GM13976 (cell line): ENCODE data around the gene PHOX2A.

Source experiments
- DNase-seq: peaks from one replicate; pipeline ENCODE4 v3.0.0; 2012; ENCODE audit warnings: low spot score
- in situ Hi-C: fragments of 300-500 bp; cut with MboI; formaldehyde crosslinking; loops from one replicate; pipeline ENCODE4 v1.12.0; 2022; ENCODE audit warnings: low sequenced_read_pairs, mixed read lengths, inconsistent platforms; ENCODE audit not compliant: unreplicated experiment
- TF ChIP-seq, protein P1 (sequence below): IDR thresholded peaks from 2 replicates; pipeline ENCODE4 v1.5.1; 2012; ENCODE audit warnings: borderline replicate concordance, mild to moderate bottlenecking; ENCODE audit not compliant: insufficient read depth; ENCODE audit errors: extremely low read depth, missing control alignments, control extremely low read depth

Gene PHOX2A

DNA sequence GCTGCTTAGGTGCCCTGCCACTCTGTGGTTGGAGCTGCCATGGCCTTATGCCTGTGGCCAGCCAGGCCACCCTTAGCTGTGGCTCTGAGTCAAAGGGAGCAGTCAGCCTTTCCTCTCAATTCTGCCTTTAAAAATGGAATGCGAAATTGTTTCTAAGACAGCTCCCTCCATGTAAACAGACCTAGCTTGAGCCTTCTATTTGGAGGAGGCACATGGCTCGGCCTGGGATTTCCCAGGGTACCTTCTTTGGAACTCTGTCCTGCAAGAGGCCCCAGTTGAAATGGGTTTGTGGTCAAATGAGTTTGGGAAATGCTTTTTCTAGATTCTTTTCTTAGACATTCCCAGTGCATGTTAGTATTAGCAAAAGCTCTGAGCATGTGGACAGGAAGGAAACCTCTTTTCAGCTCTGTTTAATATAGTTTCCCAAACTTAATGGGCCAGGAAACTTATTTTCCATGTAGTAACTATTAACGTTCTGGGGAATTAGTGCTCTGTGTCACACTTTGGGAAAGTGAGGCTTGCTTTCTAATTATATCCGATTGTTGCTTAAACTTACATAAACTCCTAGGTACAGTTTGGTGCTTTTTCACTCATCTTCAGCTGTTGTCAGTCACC lies 7.8 kb downstream of the PHOX2A start:
- no peak for DNase-seq
- in situ Hi-C loops, result no loop called here
- TF ChIP-seq, protein P1, sequence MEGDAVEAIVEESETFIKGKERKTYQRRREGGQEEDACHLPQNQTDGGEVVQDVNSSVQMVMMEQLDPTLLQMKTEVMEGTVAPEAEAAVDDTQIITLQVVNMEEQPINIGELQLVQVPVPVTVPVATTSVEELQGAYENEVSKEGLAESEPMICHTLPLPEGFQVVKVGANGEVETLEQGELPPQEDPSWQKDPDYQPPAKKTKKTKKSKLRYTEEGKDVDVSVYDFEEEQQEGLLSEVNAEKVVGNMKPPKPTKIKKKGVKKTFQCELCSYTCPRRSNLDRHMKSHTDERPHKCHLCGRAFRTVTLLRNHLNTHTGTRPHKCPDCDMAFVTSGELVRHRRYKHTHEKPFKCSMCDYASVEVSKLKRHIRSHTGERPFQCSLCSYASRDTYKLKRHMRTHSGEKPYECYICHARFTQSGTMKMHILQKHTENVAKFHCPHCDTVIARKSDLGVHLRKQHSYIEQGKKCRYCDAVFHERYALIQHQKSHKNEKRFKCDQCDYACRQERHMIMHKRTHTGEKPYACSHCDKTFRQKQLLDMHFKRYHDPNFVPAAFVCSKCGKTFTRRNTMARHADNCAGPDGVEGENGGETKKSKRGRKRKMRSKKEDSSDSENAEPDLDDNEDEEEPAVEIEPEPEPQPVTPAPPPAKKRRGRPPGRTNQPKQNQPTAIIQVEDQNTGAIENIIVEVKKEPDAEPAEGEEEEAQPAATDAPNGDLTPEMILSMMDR, result no peak

GRCh38 chr11:72235351-72236057 lies 8.5 kb downstream of the PHOX2A start:
- in situ Hi-C loops, result no loop called here
- DNase-seq, result no peak
- TF ChIP-seq, protein P1, result no peak

DNA sequence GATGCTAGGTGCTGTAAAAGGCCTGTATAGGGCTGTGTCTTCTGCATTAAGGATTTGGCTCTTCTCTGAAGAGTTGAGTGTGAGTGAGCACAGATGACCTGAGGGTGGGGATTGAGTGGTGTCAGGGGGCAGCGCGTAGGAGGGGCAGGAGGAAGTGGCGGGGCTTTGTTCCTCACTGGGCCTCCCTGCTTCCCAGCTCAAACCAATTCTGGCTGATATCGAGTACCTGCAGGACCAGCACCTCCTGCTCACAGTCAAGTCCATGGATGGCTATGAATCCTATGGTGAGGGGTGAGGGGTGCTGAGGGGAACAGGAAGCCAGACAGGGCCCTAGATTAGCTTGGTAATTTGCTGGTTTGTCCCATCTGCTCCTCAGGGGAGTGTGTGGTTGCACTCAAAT lies 9.1 kb downstream of the PHOX2A start:
- in situ Hi-C loops, result no loop called here
- TF ChIP-seq, protein P1, result no peak
- DNase-seq, result no peak

DNA sequence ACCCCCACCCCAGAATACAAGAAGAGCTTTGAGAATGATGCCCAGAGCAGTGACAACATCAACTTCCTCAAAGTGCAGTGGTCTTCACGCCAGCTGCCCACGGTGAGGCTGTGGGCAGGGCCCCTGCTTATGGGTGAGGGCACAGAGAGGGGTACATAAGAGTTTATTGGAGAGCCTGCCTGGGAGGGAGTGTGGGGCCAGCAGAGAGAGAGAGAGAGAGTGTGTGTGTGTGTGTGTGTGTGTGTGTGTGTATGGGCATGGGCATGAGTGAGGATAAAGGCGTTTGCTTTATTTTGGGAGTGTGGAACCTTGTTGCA lies 9.5 kb downstream of the PHOX2A start:
- TF ChIP-seq, protein P1, result no peak
- in situ Hi-C loops, result no loop called here
- DNase-seq, result no peak

GRCh38 chr11:72233773-72234513 lies 10.0 kb downstream of the PHOX2A start:
- in situ Hi-C loops, result no loop called here
- TF ChIP-seq, protein P1, result no peak

DNA sequence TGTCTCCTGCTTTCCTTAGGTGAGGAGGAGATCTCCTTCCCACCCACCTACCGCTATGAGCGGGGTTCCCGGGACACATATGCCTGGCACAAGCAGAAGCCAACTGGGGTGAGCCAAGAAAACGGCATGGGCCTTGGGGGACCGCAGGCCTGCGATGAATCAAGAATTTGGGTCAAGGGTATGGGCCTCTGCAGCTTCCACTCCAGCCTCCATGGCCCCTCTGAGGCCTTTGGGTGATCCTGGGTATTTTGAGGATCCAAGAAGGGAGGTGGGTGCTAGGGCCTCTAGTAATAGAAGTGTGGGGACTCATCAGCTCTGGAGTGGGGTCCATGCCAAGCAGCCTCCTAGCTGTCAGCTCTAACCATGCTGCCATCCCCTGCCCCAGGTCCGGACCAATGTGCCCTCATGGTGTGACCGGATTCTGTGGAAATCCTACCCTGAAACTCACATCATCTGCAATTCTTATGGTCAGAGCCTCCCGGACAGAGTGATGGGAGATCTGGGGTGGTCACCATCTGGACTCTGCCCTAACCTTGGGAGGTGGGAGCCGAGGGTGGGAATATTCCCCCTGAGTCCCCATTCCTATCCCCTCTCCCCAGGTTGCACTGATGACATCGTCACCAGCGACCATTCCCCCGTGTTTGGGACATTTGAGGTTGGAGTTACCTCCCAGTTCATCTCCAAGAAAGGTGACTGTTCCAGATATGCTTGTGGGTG lies 10.8 kb downstream of the PHOX2A start:
- TF ChIP-seq, protein P1, result no peak
- no peak for DNase-seq
- in situ Hi-C loops, result no loop called here

More at GRCh38 chr11:72233773-72234513, 10.0 kb downstream of the PHOX2A start:
- no peak for DNase-seq
